GM18907 (cell line): ENCODE data around the gene THSD4.
"Not testable (repeated sequence)": the region's sequence is repeated elsewhere in the genome, so short reads cannot be mapped to it uniquely, and the experiment has no call there.

Source experiments
- ATAC-seq: cut with Tn5 transposase; IDR thresholded peaks from one replicate; pipeline ENCODE4 v1.9.1; 2021; ENCODE audit warnings: mild to moderate bottlenecking, moderate library complexity; ENCODE audit not compliant: unreplicated experiment

The THSD4 gene

DNA sequence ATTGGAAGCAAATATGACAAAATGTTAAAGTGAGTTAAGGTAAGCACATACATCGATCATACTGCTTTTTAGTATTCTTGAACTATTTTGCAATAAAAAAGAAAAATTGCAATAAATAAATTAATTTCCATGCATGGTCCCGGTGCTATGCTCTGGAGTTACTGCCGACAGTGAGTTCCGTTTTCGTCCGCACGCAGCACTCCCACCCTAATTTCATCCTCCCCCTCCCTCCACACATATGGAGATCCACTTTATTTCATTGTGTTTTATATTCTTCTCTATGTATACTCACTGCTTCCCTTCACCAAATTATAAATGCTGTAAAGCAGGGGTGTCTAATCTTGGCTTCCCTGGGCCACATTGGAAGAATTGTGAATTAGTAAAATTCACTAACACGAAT, 247.3 kb downstream of the THSD4 start:
- no peak for ATAC-seq

DNA sequence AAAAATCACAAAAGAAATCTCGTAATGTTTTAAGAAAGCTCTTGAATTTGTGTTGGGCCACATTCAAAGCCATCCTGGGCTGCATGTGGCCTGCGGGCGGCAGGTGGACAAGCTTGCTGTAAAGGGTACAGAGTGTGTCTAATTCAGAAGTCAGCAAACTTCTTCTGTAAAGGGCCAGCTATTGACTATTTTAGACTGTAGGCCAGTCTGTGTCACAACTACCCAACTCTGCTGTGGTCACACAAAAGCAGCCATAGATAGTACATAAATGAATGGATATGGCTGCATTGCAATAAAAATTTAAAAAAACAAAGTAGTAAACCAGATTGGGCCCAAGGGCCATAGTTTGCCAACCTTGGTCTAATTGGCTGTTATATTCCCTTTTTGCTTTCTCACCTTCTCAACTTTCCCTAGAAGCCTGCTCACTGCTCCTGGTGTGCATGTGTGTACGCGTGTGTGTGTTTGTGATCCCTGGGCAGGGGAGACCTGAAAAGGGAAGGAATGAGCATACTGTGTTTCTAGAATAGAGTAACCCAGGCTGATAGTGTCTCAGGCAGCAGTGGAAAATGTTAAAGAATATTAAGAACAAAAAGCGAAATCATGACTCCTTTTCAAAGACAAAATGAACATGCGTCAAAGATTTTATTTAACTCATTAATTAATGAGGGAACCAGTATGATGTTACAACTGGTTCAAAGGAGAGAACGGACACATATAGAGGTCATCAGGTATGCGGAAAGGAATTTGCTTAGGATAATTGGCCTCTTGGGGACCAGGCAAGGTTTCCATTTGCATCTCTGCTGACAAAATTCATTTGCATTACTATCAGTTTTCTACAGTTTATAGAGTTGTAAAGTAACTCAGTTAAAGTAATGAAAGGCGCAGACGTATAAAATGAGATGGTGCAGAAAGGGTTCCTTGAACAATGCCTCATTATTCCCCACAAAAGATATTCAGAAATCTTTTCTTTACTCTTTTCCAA, 248.0 kb downstream of the THSD4 start:
- ATAC-seq = no peak

DNA sequence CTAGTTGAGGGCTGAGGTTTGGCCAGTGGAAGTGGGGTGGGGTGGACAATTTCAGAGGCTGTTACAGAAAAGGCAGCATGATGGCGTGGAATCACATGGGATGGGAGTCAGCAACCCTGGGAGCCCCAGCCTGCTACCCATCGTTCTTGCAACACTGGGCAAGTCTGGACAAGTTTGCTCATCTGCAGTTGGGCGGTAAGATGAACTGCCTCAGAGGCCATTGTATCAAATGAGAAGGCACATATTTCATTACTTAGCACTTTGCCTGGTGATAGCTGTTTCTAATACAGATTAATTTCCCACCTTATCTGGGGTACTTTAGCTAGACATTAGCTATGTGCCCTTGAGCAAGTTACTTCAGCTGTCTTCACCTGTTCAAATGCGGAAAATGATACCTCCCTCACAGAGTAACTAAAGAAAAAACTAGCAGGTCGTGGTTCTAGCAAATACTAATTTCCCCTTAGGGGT, 248.9 kb downstream of the THSD4 start:
- ATAC-seq = no peak

DNA sequence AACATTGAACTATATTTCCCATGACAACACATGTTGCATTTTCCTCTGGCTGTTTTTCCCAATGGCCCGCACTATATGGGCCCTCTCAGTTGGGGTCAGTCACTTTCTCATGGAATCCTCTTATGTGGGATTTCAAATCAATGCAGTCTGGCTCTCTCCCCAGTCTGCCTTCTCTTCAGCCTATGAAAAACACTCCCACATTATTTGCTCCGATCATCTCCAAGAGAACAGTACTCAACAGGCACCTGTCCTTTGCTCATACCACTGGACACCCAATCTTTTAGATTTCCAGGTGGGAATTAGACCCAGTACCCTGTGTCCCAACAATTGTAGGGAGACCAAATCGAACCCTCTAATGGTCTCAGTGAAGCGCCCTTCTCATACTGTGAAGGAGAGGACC, 251.3 kb downstream of the THSD4 start:
- no peak for ATAC-seq

DNA sequence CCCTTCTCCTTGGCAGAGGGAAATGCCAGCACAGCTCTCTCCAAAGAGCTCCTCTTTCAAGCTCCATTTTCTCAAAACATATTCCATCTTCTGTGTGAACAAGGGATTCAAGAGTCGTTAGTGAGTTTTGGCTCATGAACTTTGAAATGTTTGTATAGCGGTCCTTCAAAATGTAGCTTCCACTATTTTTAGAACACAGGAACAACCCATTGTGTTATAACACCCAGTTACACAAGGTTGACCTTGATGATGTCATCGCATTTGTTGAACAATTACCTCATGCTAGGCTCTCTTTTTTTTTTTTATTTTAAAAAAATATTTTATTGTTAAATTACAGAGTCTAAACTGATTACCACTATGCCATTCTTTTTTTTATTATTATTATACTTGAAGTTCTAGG, 251.7 kb downstream of the THSD4 start:
- no peak for ATAC-seq

DNA sequence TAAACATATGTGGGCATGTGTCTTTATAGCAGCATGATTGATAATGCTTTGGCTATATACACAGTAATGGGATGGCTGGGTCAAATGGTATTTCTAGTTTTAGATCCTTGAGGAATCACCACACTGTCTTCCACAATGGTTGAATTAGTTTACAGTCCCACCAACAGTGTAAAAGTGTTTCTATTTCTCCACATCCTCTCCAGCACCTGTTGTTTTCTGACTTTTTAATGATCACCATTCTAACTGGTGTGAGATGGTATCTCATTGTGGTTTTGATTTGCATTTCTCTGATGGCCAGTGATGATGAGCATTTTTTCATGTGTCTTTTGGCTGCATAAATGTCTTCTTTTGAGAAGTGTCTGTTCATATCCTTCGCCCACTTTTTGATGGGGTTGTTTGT, 252.5 kb downstream of the THSD4 start:
- ATAC-seq = not testable (repeated sequence)

DNA sequence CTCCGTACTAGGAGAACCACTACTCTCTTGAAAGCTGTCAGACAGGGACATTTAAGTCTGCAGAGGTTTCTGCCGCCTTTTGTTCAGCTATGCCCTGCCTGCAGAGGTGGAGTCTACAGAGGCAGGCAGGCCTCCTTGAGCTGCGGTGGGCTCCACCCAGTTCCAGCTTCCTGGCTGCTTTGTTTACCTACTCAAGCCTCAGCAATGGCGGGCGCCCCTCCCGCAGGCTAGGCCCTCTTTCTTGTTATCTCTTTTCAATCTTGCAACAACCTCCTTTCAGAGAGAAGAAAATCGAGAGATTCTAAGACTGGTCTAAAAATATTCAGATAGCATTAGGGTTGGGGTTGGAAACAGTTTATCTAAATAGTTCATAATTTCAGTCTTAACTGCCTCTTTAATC, 257.5 kb downstream of the THSD4 start:
- ATAC-seq = not testable (repeated sequence)

DNA sequence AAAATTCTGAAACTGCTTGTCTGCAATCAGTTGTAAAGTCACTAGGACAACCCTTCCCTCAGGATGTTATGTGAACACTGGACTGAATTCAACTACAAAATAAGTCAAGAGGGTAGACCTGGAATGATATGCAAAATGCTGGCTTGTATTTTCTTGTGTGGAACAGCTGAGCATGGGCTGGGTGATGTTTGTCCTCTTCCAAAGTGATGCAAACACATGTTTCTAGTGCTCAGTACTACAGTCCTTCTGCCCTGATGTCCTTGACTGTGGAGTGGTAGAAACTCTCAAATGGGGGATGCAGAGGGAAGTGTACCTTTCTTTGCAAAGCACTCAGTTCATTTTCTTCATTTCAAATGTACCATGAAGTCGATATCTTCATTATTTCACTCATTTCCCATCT, 258.6 kb downstream of the THSD4 start:
- no peak for ATAC-seq

DNA sequence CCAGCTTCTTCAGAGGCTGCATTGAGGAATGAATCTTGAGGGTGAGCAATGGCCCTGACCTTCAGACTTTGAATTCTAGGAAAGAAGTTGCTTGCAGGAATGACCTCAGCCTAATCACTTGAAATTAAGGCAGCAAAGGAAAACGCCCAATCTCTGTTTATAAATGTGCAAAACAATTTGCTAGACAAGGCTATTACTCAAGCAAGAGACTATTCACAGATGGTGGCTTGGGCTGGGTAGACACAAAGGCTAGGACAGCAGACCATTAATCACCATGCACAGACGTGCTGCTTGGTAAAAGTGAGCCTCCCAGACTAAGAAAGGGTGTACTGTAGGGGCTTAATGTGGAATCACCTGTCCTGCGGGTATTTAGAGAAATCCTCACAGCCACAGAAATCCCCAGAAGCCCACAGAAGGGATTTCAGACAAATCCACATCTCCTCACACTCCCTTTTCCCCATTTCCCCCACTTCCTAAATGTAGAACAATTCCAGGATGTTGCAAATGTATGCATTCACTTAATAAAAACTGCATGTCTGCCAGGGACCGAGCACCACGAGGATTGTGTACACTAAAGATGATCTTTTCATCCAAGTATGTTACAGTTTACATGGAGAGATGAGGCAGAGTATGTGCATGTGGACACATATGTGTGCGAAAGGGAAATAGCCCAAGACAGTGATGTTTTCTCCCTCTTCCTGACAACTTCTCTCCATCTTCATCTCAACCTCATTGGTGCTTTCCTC, 259.5 kb downstream of the THSD4 start:
- no peak for ATAC-seq

DNA sequence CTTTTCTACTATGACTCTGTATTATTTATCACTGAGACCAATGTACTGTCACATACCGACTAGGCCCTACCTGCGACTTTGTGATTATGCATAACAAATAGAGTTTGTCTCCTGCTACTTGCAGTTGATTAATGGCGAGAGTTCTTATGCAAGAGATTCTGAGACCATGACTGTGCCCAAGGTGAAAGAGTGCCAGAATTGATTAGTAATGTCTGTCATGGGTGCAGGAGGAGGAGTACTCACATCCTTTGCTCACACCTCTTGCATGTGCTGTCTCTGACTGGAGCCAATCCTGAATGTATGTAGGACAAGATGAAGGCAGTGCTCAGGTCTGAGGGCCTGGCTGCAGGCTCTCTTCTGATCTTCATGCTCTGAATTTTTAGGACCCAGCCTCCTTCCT, 260.7 kb downstream of the THSD4 start:
- no peak for ATAC-seq

DNA sequence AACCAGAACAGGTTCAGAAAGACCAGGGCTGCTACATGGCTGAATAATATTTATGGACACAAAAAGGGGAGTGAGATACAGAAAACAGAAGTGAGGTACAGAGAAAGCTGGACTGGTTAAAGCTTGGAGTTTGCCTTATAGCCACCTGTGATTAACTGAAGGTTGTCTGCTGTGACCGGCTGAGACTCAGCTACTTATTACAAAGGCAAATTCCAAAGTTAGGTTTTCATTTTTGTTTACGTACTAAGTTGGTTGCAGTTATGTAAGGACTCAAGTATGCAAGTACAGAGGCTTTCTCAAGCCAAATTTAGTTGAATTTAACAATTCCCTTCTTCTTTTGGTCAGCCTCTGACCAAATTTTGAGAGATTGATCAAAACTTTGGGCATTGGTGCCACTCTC, 264.6 kb downstream of the THSD4 start:
- ATAC-seq = no peak

DNA sequence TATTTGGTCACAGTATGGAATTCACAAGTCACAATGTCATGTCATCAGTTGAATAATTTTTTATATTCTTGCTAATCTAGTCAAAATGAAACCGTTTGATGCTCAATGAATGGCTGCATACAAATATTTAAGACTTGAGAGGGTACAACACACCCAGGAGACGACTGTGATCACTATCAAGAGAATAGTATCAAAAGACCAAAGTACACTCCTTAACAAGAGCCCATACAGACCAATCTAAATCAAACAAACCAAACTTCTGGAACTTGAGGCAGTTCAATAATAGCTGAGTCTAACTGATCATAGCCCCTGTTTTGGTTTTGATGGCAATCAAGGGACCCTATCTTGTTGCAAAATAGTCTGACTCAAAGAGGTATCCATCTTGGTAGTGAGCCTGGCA, 265.1 kb downstream of the THSD4 start:
- ATAC-seq = no peak

DNA sequence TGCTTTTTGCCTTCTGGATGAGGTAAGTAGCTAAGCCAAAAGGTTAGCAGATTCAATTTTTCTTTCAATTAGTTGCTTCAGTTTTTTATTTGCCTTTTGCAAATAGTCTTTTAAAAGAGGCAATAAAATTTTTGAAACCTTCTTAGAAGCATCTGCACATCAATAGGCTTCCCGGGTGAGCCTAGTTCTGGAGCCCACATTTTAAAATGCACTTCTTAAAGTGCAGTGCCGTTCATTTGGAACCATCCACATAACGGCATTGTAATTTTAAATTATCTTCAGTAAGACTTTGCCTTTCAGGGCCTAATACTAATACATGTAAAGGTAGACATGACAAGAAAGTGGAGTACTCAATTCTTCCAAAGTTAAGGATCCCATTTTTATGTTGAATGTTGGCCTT, 269.2 kb downstream of the THSD4 start:
- ATAC-seq = no peak

DNA sequence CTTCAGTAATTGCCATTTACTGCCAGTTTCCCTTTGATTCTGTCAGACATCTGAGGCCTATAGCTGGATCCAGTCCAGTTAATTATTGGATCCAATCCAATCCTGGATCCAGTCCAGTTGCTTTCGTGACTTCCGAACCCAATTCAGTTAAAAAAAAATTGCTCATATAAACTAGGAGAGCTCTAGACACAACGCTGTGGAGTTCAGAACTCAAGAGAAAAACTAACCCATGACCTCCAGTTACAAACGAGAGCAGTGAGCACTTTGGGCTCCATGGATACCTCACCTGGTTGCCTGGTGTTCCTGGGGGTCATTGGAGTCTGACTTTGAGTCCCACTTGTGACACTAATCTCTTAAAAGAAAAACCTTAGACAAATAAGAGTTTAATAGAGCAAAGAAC, 269.8 kb downstream of the THSD4 start:
- ATAC-seq = no peak

DNA sequence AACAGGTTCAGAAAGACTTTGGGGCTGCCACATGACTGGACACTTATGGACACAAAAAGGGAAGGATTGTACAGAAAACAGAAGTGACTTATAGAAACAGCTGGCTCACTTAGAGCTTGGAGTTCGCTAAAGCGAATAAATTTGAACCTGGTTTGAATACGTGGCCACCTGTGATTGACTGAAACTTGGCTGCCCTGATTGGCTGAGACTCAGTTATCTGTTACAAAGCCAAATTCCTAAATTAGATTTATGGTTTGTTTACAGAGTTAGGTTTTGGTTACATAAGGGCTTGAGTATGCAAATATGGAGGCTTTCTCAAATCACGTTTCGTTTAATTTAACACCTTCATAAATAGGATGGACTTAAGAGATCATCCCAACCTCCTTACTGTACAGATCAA, 270.2 kb downstream of the THSD4 start:
- ATAC-seq = no peak

DNA sequence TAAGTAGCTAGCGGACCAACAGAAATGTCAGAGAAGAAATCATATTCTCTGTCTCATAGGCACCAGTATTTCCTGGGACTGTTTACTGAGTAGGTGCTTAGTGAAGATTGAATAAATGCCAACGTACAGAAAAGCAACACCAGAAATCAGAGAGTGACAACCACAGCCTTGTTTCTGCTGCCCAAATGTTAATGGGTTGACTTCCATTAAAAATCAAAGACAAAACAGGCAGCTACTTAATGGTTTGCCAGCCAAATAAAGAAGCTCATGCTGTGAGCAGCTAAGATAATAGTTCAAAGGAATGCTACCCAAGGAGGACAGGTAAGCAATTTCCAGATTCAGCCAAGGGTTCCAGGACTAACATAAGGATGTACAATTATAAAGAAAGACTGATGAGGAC, 270.7 kb downstream of the THSD4 start:
- ATAC-seq = no peak

DNA sequence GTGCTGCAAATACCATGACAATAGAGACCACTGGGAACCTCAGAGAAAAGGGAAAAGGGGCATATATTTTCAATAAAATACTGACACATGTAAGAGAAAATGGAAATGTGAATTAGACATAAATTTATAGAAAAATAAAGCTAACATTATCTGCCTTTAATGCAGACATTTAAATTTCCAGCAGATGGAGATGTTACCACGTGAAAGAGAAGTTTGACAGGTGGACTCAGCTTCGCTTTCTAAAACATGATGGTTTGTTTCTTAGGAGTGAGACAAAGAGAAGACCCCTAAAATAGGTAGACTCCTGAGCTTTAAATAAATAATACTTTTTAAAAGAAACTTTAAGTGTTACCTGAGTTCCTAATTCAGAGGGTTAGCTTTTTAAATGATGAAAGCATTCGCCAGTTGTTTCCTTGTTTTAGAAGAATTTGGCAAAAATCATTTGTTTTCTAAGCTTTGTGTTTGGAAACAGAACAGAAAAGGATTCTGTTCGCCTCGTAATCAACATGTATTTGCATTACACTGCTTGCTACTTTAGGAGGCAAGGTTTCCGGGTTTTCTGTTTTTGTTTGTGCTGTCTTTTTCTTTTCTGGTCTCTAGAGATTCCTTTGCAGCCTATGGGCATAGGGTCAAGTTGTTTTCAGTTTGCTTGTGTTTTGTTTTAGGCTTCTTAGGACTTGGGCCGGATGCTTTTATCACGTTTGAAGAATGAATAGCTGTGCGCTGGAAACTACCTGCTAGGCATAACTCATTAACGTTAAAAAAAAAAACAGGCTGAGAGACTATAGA, 271.4 kb downstream of the THSD4 start:
- no peak for ATAC-seq

DNA sequence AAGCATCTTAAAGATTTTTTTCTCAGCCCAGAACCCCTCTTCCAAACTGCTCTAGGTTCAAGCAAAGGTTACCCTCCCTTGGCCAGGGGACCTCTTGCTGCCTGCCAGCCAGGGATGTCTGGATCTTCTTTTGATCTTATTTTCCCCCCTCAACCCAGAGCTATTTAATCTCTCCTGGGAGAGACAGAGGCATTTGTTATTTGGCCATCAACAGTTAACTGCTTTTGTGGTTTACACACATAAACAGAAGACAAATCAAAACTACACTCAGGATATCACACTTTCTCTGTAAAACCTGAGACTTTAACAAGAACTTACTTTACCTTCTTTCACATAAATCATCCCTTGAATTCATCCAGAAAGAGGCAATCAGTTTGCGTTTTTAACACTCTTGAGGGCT, 272.5 kb downstream of the THSD4 start:
- no peak for ATAC-seq

DNA sequence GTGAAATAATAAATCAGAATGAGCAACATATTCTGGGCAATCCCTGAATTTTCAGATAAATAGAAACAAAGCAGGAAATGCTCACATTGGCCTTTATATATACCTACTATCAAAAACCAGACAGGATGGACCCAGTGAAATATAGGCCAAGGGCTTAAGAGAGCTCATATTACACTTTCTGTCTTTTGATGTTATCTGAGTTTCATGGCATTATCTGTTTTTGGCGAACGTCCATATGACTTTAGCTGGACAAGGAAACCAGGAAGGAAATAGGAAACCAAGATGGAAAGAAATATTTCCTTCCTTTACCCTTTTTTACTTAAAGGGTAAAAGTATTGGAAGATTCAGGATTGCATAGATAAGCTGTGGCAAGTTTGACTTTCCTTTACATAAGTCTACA, 274.8 kb downstream of the THSD4 start:
- ATAC-seq = no peak

DNA sequence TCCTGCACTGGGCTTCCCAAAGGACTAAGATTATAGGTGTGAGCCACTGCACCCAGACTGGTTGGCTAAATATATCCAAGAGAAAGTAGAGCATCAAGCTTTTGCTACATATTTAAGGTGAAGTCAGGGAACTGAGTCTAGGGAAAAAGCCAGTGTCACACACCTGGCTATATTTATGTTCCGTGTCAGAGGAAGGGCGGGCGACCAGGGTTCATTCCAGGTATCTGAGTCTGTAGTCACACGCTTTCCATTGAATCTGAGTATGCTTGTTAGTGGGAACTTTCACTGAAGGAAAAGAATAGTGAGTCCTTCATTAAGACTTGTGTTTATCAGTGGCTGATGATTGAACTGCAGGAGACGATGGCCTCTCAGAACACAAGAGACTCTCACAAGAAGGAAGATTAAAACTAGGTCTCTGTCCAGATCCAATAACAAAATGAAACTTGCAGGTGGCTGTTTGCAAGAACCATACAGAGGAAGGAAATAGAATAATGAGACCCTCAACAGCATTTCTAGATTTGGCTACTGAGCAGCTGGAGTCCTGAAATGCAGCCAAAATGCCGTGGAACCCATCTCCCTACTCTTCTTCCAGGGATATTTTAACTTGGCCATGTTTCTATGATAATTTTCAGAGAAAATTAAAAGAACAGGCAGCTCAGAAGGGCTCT, 276.3 kb downstream of the THSD4 start:
- ATAC-seq = no peak

DNA sequence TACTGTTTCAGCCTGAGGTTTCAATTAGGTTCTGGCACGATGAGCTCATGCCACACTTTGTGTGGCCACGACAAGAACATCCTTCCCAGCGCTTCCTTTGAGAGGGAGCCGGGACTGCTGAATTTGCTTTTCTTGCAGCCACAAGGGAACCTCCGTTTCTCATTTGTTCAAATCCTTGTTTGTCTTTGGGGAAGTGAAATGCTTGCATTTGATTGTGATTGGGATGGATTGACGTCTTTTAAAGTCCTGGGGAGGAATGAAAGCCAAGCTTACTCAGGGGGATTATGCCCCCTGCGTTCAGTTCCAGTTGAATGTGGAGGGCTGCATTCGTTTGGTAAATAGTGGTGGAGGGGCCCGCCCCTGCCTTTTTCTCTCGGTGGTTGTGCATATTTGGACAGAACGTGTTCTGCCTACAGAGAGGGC, 277.6 kb downstream of the THSD4 start:
- ATAC-seq = no peak
